SK-N-MC (cell line): ENCODE data around the gene SHMT1.
"Not testable (repeated sequence)": the region's sequence is repeated elsewhere in the genome, so short reads cannot be mapped to it uniquely, and the experiment has no call there.

Experiments
- DNase-seq: peaks from one replicate; pipeline ENCODE4 v3.0.0-alpha.2; 2011; ENCODE audit warnings: low read depth, low spot score
- H3K27ac ChIP-seq: fragments of 200-600 bp; sonication (generic); 2 replicates; pipeline ENCODE4 v1.5.1; 2016; ENCODE audit warnings: mixed run types
- H3K36me3 ChIP-seq: fragments of 200-600 bp; sonication (generic); 2 replicates; pipeline ENCODE4 v1.6.1; 2017; ENCODE audit warnings: antibody characterized with exemption, low read length, mixed read lengths; ENCODE audit not compliant: insufficient read depth
- H3K4me3 ChIP-seq: fragments of 200-600 bp; sonication (generic); 2 replicates; pipeline ENCODE4 v1.5.1; 2016
- H3K9ac ChIP-seq: fragments of 200-600 bp; sonication (generic); 2 replicates; pipeline ENCODE4 v1.8.0; 2017; ENCODE audit warnings: mixed run types, mixed read lengths; ENCODE audit not compliant: insufficient read length
- H3K9me3 ChIP-seq: fragments of 200-600 bp; sonication (generic); 2 replicates; pipeline ENCODE4 v1.6.1; 2017; ENCODE audit warnings: low read depth, mild to moderate bottlenecking, antibody characterized with exemption, low read length, moderate library complexity, mixed read lengths
- EZH2 ChIP-seq: fragments of 200-600 bp; sonication (generic); IDR thresholded peaks from one replicate; pipeline ENCODE4 v1.6.1; 2017; ENCODE audit warnings: antibody characterized with exemption
- FOXP2 ChIP-seq: optimal IDR thresholded peaks from 2 replicates; pipeline ENCODE3; 2011; ENCODE audit warnings: mild to moderate bottlenecking, moderate library complexity; ENCODE audit not compliant: insufficient read depth; ENCODE audit errors: extremely low read length, control extremely low read depth
- POLR2AphosphoS5 ChIP-seq: IDR thresholded peaks from 2 replicates; pipeline ENCODE4 v1.6.1; 2012; ENCODE audit warnings: mild to moderate bottlenecking, low read depth, low read length, borderline replicate concordance

SHMT1 gene

GRCh38 chr17:18360518-18360917 is 2.8 kb downstream of the SHMT1 start:
- Histone ChIP-seq H3K4me3 (no peak overlapping the region), H3K27ac (no peak overlapping the region), H3K9me3 (no peaks in the 10 kb centered on the region), H3K36me3 (no peaks in the 10 kb centered on the region; the same call in 1 of the 2 replicates), H3K9ac (no peak overlapping the region)
- DNase-seq, result no peak
- TF ChIP-seq FOXP2 (no peak), EZH2 (no peak), POLR2AphosphoS5 (no peak)

GRCh38 chr17:18356624-18357023 is 6.7 kb downstream of the SHMT1 start:
- Histone ChIP-seq H3K27ac (no peak overlapping the region), H3K9ac (no peak overlapping the region), H3K4me3 (no peak overlapping the region), H3K36me3 (peaks cover 13% of the 10 kb centered on the region), H3K9me3 (no peaks in the 10 kb centered on the region)
- TF ChIP-seq EZH2, result no peak
- no peak for TF ChIP-seq POLR2AphosphoS5
- no peak for TF ChIP-seq FOXP2
- no peak for DNase-seq

GRCh38 chr17:18353541-18353940 is 9.8 kb downstream of the SHMT1 start:
- DNase-seq, result no peak
- TF ChIP-seq POLR2AphosphoS5, result no peak
- no peak for TF ChIP-seq FOXP2
- TF ChIP-seq EZH2, result no peak
- H3K27ac ChIP-seq, result no peak overlapping the region
- H3K9me3 ChIP-seq, result no peaks in the 10 kb centered on the region
- no peak overlapping the region for H3K4me3 ChIP-seq
- H3K9ac ChIP-seq, result no peak overlapping the region
- H3K36me3 ChIP-seq, result peaks cover 13% of the 10 kb centered on the region

GRCh38 chr17:18344021-18344420 is 19.3 kb downstream of the SHMT1 start:
- no peak overlapping the region for H3K4me3 ChIP-seq
- H3K27ac ChIP-seq, result no peak overlapping the region
- no peak overlapping the region for H3K9ac ChIP-seq
- no peaks in the 10 kb centered on the region for H3K9me3 ChIP-seq
- DNase-seq, result no peak
- peaks cover 32% of the 10 kb centered on the region; the same call in 1 of the 2 replicates for H3K36me3 ChIP-seq
- TF ChIP-seq POLR2AphosphoS5, result no peak
- no peak for TF ChIP-seq EZH2
- no peak for TF ChIP-seq FOXP2

GRCh38 chr17:18339933-18340332 is 23.4 kb downstream of the SHMT1 start:
- H3K4me3 ChIP-seq, result no peak overlapping the region
- no peak overlapping the region for H3K27ac ChIP-seq
- no peak overlapping the region for H3K9ac ChIP-seq
- H3K9me3 ChIP-seq, result no peaks in the 10 kb centered on the region
- no peak for DNase-seq
- TF ChIP-seq FOXP2, result no peak
- TF ChIP-seq POLR2AphosphoS5, result no peak
- TF ChIP-seq EZH2, result no peak
- peaks cover 14% of the 10 kb centered on the region; the same call in 1 of the 2 replicates for H3K36me3 ChIP-seq

GRCh38 chr17:18338158-18338557 is 25.2 kb downstream of the SHMT1 start:
- not testable (repeated sequence) for H3K4me3 ChIP-seq, DNase-seq, H3K9me3 ChIP-seq, H3K27ac ChIP-seq, H3K9ac ChIP-seq
- H3K36me3 ChIP-seq, result peaks cover 14% of the 10 kb centered on the region; the same call in 1 of the 2 replicates

- H3K36me3 ChIP-seq, result peaks cover 2% of the 10 kb centered on the region; the same call in 1 of the 2 replicates
- DNase-seq, result no peak
- TF ChIP-seq POLR2AphosphoS5 (no peak), FOXP2 (no peak), EZH2 (no peak)
- H3K9ac ChIP-seq, result no peak overlapping the region
- H3K4me3 ChIP-seq, result no peak overlapping the region
- H3K9me3 ChIP-seq, result no peaks in the 10 kb centered on the region
- no peak overlapping the region for H3K27ac ChIP-seq
Observed at GRCh38 chr17:18332909-18333489, 30.4 kb downstream of the SHMT1 start.

- no peak for DNase-seq
- Histone ChIP-seq H3K4me3 (no peak overlapping the region), H3K9me3 (no peaks in the 10 kb centered on the region), H3K9ac (no peak overlapping the region), H3K27ac (no peak overlapping the region), H3K36me3 (peaks cover 2% of the 10 kb centered on the region; the same call in 1 of the 2 replicates)
- TF ChIP-seq FOXP2 (no peak), POLR2AphosphoS5 (no peak), EZH2 (no peak)
Observed at GRCh38 chr17:18331879-18332278, 31.5 kb downstream of the SHMT1 start.

- TF ChIP-seq POLR2AphosphoS5 (no peak), FOXP2 (no peak), EZH2 (no peak)
- no peak overlapping the region for H3K4me3 ChIP-seq
- H3K9ac ChIP-seq, result no peak overlapping the region
- no peaks in the 10 kb centered on the region for H3K9me3 ChIP-seq
- no peak for DNase-seq
- peaks cover 6% of the 10 kb centered on the region; the same call in 1 of the 2 replicates for H3K36me3 ChIP-seq
- no peak overlapping the region for H3K27ac ChIP-seq
Observed at GRCh38 chr17:18328643-18329204, 34.6 kb downstream of the SHMT1 start.
